NK-92 (cell line): ENCODE results near the gene C7orf57.

Experiments
- DNase-seq: peaks from one replicate; lab custom pipeline; 2025; ENCODE audit not compliant: unreplicated experiment; lab: John Stamatoyannopoulos, UW

Gene C7orf57

DNA sequence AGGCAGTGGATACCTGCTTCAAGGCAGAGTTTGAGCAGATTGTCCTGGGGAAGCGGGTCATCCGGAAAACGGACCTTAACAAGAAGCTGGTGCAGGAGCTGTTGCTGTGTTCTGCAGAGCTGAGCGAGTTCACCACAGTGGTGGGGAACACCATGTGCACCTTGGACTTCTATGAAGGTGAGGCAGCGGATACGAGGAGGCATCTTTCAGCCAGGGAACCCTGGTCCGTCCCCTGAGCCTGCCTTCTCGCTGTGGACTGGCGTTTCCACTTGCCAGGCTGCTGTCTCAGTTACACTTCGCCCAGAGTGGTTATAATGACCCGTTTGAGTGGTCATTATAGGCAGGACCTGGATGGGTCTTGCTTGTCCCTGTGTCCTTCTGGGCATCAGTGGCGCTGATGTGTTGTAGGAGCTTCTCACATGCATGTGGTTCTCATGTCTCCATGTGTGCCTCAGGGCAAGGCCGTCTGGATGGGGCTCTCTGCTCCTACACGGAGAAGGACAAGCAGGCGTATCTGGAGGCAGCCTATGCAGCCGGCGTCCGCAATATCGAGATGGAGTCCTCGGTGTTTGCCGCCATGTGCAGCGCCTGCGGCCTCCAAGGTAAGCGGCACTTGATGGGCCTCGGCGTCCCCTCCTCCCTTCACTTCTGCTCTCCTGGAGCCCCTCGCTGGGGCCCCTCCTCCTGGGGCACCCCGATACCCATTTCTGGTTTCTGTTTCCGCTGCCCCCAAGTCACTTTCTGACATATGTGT, 71.7 kb downstream of the C7orf57 start:
- DNase-seq, result no peak

DNA sequence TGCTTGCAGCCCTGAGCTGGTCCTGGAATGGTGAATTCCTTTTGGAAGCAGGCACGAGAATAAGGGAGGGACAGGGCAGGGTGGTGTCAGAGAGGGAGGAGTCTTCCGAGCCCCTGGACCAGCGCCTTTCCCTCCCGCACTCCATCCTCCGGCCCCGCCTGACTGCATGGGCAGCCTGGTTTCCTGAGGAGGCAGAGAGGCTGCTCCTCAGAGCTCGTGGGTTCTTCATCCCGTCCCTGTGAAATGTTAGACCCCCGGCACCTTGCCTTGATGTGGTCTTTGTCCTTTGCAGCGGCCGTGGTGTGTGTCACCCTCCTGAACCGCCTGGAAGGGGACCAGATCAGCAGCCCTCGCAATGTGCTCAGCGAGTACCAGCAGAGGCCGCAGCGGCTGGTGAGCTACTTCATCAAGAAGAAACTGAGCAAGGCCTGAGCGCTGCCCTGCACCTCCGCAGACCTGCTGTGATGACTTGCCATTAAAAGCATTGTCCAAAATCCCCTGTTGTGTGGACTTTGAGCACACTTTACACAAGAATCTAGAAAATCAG, 72.7 kb downstream of the C7orf57 start:
- no peak for DNase-seq

DNA sequence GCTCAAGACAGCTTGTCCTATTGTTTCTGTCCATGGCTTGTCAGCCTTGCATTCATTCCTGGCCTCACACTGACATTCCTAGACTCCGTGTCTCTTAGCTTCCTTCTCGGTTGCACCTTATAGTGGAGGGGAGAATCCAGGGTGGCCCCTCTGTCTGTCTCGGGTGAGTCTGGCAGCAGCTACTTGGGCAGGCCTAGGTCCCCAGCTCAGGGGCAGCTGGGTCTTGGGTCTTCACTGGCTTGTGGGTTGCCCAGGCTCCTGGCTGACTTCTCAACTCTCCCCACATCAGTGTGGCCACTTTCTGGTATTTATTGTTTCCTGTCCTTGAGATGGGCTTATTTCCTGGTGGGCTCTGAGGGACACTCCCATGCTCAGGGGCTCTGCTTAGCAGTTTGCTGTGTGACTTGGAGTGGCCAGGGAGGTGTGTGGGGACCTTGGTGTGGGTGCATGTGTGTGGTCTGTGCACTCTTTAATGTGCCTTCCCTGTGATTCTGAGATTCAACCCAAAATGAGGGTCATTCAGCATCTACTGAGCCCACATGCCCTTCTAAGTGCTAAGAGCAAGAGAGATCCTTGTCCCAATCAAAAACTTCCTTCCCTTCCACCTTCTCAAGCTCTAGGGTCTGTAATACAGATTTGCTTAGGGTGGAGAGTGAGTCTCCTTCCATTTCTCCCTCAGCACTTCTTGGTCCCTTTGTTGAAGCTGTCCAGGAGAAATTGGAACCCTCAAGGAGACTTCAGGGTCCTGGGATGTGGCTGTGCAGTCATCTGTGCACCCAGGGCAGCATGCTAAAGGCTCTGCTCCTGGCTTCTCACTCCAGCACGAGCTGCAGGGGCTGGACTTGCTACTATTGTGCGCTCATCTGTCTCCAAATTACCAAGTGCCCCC, 73.9 kb downstream of the C7orf57 start:
- no peak for DNase-seq

DNA sequence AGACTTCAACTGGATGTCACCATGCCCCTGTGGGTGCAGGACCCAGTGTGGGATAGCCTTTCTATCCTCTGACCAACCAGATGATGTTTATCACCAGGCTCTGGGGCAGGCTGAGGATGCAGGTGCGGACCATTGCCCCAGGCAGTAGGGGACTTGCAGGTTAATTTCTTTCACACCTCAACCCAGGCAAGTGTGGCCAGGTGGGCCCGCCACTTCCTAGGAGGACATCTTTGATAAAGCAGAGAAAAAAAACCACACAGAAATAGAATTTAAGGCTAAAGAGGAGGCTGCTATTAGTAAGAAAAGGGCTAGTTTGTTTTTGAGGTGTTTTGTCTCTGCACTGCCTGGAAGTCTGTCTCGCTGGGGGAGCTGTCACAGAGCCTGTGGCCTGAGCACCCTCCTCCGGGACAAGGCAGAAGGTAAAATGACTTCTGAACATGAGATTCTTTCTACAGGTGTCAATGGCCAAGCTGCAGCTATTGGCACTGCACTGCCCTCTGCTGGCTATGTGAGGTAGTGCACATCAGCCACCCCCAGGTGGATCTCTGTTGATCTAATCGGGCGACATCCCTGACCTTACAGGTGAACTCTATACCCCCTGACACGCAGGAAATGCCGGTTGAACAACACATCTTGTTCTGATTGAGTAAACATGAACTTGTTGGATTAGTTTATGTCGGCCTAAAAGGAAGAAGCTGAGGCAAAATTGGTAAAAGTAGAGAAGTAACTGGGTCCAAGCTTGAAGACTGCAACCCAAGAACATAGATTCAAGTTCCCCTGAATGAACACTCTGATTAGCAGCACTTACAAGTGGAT, 74.7 kb downstream of the C7orf57 start:
- no peak for DNase-seq

DNA sequence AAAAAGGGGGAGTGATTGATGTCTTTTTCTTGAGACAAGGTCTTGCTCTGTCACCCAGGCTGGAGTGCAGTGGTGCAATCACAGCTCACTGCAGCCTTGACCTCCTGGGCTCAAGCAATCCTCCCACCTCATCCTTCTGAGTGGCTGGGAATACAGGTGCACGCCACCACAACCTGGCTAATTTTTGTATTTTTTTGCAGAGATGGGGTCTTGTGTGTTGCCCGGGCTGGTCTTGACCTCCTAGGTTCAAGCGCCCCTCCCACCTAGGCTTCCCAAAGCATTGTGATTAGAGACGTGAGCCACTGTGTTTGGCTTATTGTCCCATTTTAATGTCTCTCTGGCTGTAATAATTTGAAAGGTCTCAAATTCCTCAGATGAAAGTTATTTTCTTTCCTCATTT, 75.5 kb downstream of the C7orf57 start:
- no peak for DNase-seq
